HEK293 (cell line): ENCODE results near the gene PLEKHA6.

Experiments used
- CTCF ChIA-PET: fragments of 350-600 bp; formaldehyde crosslinking; extraction: SDS; loops from one replicate; lab custom pipeline; 2021; ENCODE audit warnings: antibody characterized with exemption; lab: Yijun Ruan, JAX
- POLR2A ChIA-PET: fragments of 300-600 bp; formaldehyde crosslinking; extraction: SDS; loops from one replicate; lab custom pipeline; 2020; ENCODE audit warnings: antibody characterized with exemption, inconsistent platforms; lab: Yijun Ruan, JAX
- H3K27ac ChIP-seq: fragments of 200-500 bp; sonication (Bioruptor generic); 2 replicates; pipeline ENCODE4 v1.5.1; 2014; ENCODE audit warnings: low read depth, low read length, control low read depth, inconsistent platforms; ENCODE audit errors: extremely low read depth
- H3K36me3 ChIP-seq, 2 experiments: fragments of 200-500 bp in 1 of 2; sonication (Bioruptor generic) in 1 of 2; 1 replicate in 1 of 2; 2 replicates in 1 of 2; pipeline ENCODE4 v1.5.1; 2014 to 2017; ENCODE audit warnings: inconsistent platforms in 2 of 2, low read length in 2 of 2; ENCODE audit not compliant: control insufficient read depth in 2 of 2, insufficient read depth in 1 of 2
- H3K4me1 ChIP-seq: fragments of 200-500 bp; sonication (Bioruptor generic); 2 replicates; pipeline ENCODE4 v1.5.1; 2014; ENCODE audit warnings: mild to moderate bottlenecking, low read length, inconsistent platforms; ENCODE audit not compliant: control insufficient read depth, insufficient read depth
- H3K4me3 ChIP-seq: 2 replicates; pipeline ENCODE4 v1.5.1; 2011; ENCODE audit warnings: low read depth, mild to moderate bottlenecking, control low read depth, low read length, moderate library complexity
- H3K9me3 ChIP-seq: fragments of 200-500 bp; sonication (Bioruptor generic); 2 replicates; pipeline ENCODE4 v1.5.1; 2014; ENCODE audit warnings: low read depth, low read length, inconsistent platforms; ENCODE audit not compliant: control insufficient read depth, insufficient read depth
- EGR2 ChIP-seq: fragments of 450-650 bp; formaldehyde crosslinking; IDR thresholded peaks from 2 replicates; pipeline ENCODE4 v1.5.1; 2016; ENCODE audit warnings: low read depth, missing biosample characterization, missing genetic modification characterization
- GLI2 ChIP-seq: fragments of 450-650 bp; formaldehyde crosslinking; IDR thresholded peaks from 2 replicates; pipeline ENCODE4; 2017; ENCODE audit warnings: missing biosample characterization, missing genetic modification characterization, low read depth, borderline replicate concordance
- GLI4 ChIP-seq: fragments of 450-650 bp; formaldehyde crosslinking; IDR thresholded peaks from 2 replicates; pipeline ENCODE4 v1.5.1; 2016; ENCODE audit warnings: missing biosample characterization, missing genetic modification characterization
- KLF1 ChIP-seq: fragments of 450-650 bp; formaldehyde crosslinking; IDR thresholded peaks from 2 replicates; pipeline ENCODE4 v1.5.1; 2016; ENCODE audit warnings: missing biosample characterization, missing genetic modification characterization
- KLF9 ChIP-seq: fragments of 450-650 bp; formaldehyde crosslinking; IDR thresholded peaks from 2 replicates; pipeline ENCODE4 v1.5.1; 2016; ENCODE audit warnings: missing biosample characterization, missing genetic modification characterization, low read depth
- SCRT1 ChIP-seq: fragments of 450-650 bp; formaldehyde crosslinking; IDR thresholded peaks from 2 replicates; pipeline ENCODE4 v1.5.1; 2016; ENCODE audit warnings: missing biosample characterization, missing genetic modification characterization, borderline replicate concordance
- SCRT2 ChIP-seq: fragments of 450-650 bp; formaldehyde crosslinking; IDR thresholded peaks from 2 replicates; pipeline ENCODE4 v1.5.1; 2016; ENCODE audit warnings: missing biosample characterization, missing genetic modification characterization
- ZBTB8A ChIP-seq: fragments of 450-650 bp; formaldehyde crosslinking; IDR thresholded peaks from 2 replicates; pipeline ENCODE4 v1.5.1; 2016; ENCODE audit warnings: missing biosample characterization, missing genetic modification characterization
- ZFHX2 ChIP-seq: fragments of 450-650 bp; formaldehyde crosslinking; conservative IDR thresholded peaks from 2 replicates; pipeline ENCODE4 v1.5.1; 2016; ENCODE audit warnings: missing biosample characterization, missing genetic modification characterization
- ZNF112 ChIP-seq: fragments of 450-650 bp; formaldehyde crosslinking; IDR thresholded peaks from 2 replicates; pipeline ENCODE4 v1.5.0; 2017; ENCODE audit warnings: missing biosample characterization, missing genetic modification characterization
- ZNF169 ChIP-seq: fragments of 450-650 bp; formaldehyde crosslinking; IDR thresholded peaks from 2 replicates; pipeline ENCODE4 v1.5.1; 2016; ENCODE audit warnings: missing biosample characterization, missing genetic modification characterization
- ZNF2 ChIP-seq: fragments of 450-650 bp; formaldehyde crosslinking; IDR thresholded peaks from 2 replicates; pipeline ENCODE4 v1.5.1; 2016; ENCODE audit warnings: missing biosample characterization, missing genetic modification characterization
- ZNF302 ChIP-seq: fragments of 450-650 bp; formaldehyde crosslinking; IDR thresholded peaks from 2 replicates; pipeline ENCODE4 v1.5.1; 2016; ENCODE audit warnings: missing biosample characterization, missing genetic modification characterization, low read depth
- ZNF391 ChIP-seq: fragments of 450-650 bp; formaldehyde crosslinking; IDR thresholded peaks from 2 replicates; pipeline ENCODE4 v1.5.1; 2016; ENCODE audit warnings: low read depth, missing biosample characterization, missing genetic modification characterization, borderline replicate concordance
- ZNF433 ChIP-seq: fragments of 450-650 bp; formaldehyde crosslinking; IDR thresholded peaks from 2 replicates; pipeline ENCODE4 v1.5.1; 2016; ENCODE audit warnings: missing biosample characterization, missing genetic modification characterization, low read depth
- ZNF629 ChIP-seq: fragments of 450-650 bp; formaldehyde crosslinking; IDR thresholded peaks from 2 replicates; pipeline ENCODE4 v1.5.1; 2017; ENCODE audit warnings: missing biosample characterization, missing genetic modification characterization
- ZNF654 ChIP-seq: fragments of 450-650 bp; formaldehyde crosslinking; IDR thresholded peaks from 2 replicates; pipeline ENCODE4 v1.5.1; 2016; ENCODE audit warnings: low read depth, missing biosample characterization, missing genetic modification characterization
- ZNF791 ChIP-seq: fragments of 450-650 bp; formaldehyde crosslinking; IDR thresholded peaks from 2 replicates; pipeline ENCODE4 v1.5.1; 2016; ENCODE audit warnings: missing biosample characterization, missing genetic modification characterization
- TF ChIP-seq, protein P1 (sequence below): fragments of 450-650 bp; formaldehyde crosslinking; IDR thresholded peaks from 2 replicates; pipeline ENCODE4 v1.5.1; 2016; ENCODE audit warnings: missing biosample characterization, missing genetic modification characterization
- TF ChIP-seq, protein P2 (sequence below): fragments of 450-650 bp; formaldehyde crosslinking; IDR thresholded peaks from 2 replicates; pipeline ENCODE4 v1.5.1; 2016; ENCODE audit warnings: missing biosample characterization, missing genetic modification characterization

The PLEKHA6 gene

GRCh38 chr1:204367956-204368355 is 8.2 kb upstream of the PLEKHA6 start:
- no peaks in the 10 kb centered on the region for H3K9me3 ChIP-seq
- CTCF ChIA-PET: interaction anchor here (0.9 to 2.2 kb wide), 4 partner anchors 30 to 205 kb away, joined by 3 to 10 read pairs (median 6); partner anchors contain the start of gene GOLT1A
- H3K4me1 ChIP-seq: no peaks in the 10 kb centered on the region
- TF ChIP-seq ZNF391 (tag by site-specific recombination) (no peak), ZNF433 (tag by site-specific recombination) (no peak), ZNF112 (tag by site-specific recombination) (no peak)
- TF ChIP-seq, all 188 proteins: peak for 0
- H3K27ac ChIP-seq: no peak overlapping the region
- no peaks in the 10 kb centered on the region for H3K36me3 ChIP-seq
- POLR2A ChIA-PET: no interaction called here
- H3K4me3 ChIP-seq: no peak overlapping the region

- Histone ChIP-seq H3K4me3 (no peak overlapping the region), H3K4me1 (no peaks in the 10 kb centered on the region), H3K36me3 (no peaks in the 10 kb centered on the region), H3K9me3 (no peaks in the 10 kb centered on the region), H3K27ac (no peak overlapping the region)
- TF ChIP-seq KLF9 (tag by site-specific recombination): no peak
- peak; percentile 30; the same call in 1 of the 2 replicates for TF ChIP-seq KLF1 (tag by site-specific recombination)
- TF ChIP-seq ZNF112 (tag by site-specific recombination): no peak
- TF ChIP-seq ZNF2: no peak
- peak; percentile 86 for TF ChIP-seq EGR2 (tag by site-specific recombination)
- TF ChIP-seq SCRT2 (tag by site-specific recombination): no peak
- TF ChIP-seq ZNF791 (tag by site-specific recombination): no peak
- no peak for TF ChIP-seq ZNF654 (tag by site-specific recombination)
- TF ChIP-seq ZFHX2 (tag by site-specific recombination): peak; percentile 74
- TF ChIP-seq ZBTB8A: no peak
- no peak for TF ChIP-seq ZNF169 (tag by site-specific recombination)
- TF ChIP-seq, protein P1, sequence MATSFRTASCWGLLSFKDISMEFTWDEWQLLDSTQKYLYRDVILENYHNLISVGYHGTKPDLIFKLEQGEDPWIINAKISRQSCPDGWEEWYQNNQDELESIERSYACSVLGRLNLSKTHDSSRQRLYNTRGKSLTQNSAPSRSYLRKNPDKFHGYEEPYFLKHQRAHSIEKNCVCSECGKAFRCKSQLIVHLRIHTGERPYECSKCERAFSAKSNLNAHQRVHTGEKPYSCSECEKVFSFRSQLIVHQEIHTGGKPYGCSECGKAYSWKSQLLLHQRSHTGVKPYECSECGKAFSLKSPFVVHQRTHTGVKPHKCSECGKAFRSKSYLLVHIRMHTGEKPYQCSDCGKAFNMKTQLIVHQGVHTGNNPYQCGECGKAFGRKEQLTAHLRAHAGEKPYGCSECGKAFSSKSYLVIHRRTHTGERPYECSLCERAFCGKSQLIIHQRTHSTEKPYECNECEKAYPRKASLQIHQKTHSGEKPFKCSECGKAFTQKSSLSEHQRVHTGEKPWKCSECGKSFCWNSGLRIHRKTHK (tag by site-specific recombination): no peak
- POLR2A ChIA-PET: no interaction called here
- CTCF ChIA-PET: interaction anchor here (0.6 to 2.2 kb wide), 10 partner anchors 10 to 841 kb away, joined by 3 to 10 read pairs (median 3); partner anchors contain the start of gene GOLT1A
Observed at GRCh38 chr1:204367193-204367858, 7.6 kb upstream of the PLEKHA6 start.

- Histone ChIP-seq H3K36me3 (no peaks in the 10 kb centered on the region), H3K4me1 (no peaks in the 10 kb centered on the region), H3K9me3 (no peaks in the 10 kb centered on the region), H3K4me3 (no peak overlapping the region), H3K27ac (no peak overlapping the region)
- CTCF ChIA-PET: interaction anchor here (0.6 to 2.2 kb wide), 8 partner anchors 12 to 841 kb away, joined by 3 to 10 read pairs (median 3); partner anchors contain the start of gene GOLT1A
- POLR2A ChIA-PET: no interaction called here
- TF ChIP-seq ZBTB8A (no peak), ZNF302 (tag by site-specific recombination) (no peak), GLI2 (tag by site-specific recombination) (no peak), SCRT1 (tag by site-specific recombination) (no peak), GLI4 (tag by site-specific recombination) (no peak), ZNF629 (no peak), ZNF654 (tag by site-specific recombination) (peak; percentile 23)
- TF ChIP-seq, protein P2, sequence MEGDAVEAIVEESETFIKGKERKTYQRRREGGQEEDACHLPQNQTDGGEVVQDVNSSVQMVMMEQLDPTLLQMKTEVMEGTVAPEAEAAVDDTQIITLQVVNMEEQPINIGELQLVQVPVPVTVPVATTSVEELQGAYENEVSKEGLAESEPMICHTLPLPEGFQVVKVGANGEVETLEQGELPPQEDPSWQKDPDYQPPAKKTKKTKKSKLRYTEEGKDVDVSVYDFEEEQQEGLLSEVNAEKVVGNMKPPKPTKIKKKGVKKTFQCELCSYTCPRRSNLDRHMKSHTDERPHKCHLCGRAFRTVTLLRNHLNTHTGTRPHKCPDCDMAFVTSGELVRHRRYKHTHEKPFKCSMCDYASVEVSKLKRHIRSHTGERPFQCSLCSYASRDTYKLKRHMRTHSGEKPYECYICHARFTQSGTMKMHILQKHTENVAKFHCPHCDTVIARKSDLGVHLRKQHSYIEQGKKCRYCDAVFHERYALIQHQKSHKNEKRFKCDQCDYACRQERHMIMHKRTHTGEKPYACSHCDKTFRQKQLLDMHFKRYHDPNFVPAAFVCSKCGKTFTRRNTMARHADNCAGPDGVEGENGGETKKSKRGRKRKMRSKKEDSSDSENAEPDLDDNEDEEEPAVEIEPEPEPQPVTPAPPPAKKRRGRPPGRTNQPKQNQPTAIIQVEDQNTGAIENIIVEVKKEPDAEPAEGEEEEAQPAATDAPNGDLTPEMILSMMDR (tag by site-specific recombination): peak; percentile 74
Observed at GRCh38 chr1:204366759-204367158, 7.0 kb upstream of the PLEKHA6 start.
